WTC11 (cell line): Measurements from ENCODE around the gene CELA2A. TPM values are rescaled to one million over a fixed set of nuclear protein-coding genes. Genes with fewer than 3 reads are reported as not detected.

ENCODE experiments used
- ATAC-seq: fragments of 200-7000 bp; cut with Tn5 transposase; 2 replicates; pipeline ENCODE4 v1.10.0; 2021; ENCODE audit warnings: mild to moderate bottlenecking, moderate library complexity
- CTCF ChIA-PET: fragments of 300-600 bp; sonication (Branson Sonifier 250); formaldehyde crosslinking; loops from one replicate; lab custom pipeline; 2021; ENCODE audit warnings: antibody characterized with exemption; lab: Charles Lee
- POLR2A ChIA-PET: fragments of 350-600 bp; sonication (Branson Sonifier 250); formaldehyde crosslinking; loops from one replicate; lab custom pipeline; 2021; ENCODE audit warnings: antibody characterized with exemption; lab: Charles Lee
- DNase-seq: peaks from one replicate; pipeline ENCODE4 v3.0.0; 2021; ENCODE audit warnings: low spot score
- H3K27ac Mint-ChIP-seq: 2 replicates; pipeline ENCODE4 v1.8.0; 2021; ENCODE audit warnings: mixed read lengths
- H3K27me3 Mint-ChIP-seq: 2 replicates; pipeline ENCODE4 v1.8.0; 2021; ENCODE audit warnings: low read depth, mild to moderate bottlenecking, moderate library complexity, mixed read lengths
- H3K36me3 Mint-ChIP-seq: 2 replicates; pipeline ENCODE4 v1.8.0; 2021; ENCODE audit warnings: mixed read lengths
- H3K4me1 Mint-ChIP-seq: 2 replicates; pipeline ENCODE4 v1.8.0; 2022; ENCODE audit warnings: mixed read lengths
- H3K4me3 Mint-ChIP-seq: 2 replicates; pipeline ENCODE4 v1.8.0; 2021; ENCODE audit warnings: mild to moderate bottlenecking, moderate library complexity, mixed read lengths
- H3K9me3 Mint-ChIP-seq: 2 replicates; pipeline ENCODE4 v1.8.0; 2021; ENCODE audit warnings: mixed read lengths
- RORB ChIP-seq: fragments of 250-450 bp; sonication (Bioruptor Pico); IDR thresholded peaks from 2 replicates; pipeline ENCODE4 v1.9.0; 2021; ENCODE audit warnings: mild to moderate bottlenecking
- TCF7 ChIP-seq: sonication (generic); formaldehyde crosslinking; IDR thresholded peaks from 2 replicates; pipeline ENCODE4 v1.8.0; 2022; ENCODE audit warnings: mild to moderate bottlenecking, low read depth, missing genetic modification reagents, moderate library complexity
- ZBTB21 ChIP-seq: sonication (generic); formaldehyde crosslinking; IDR thresholded peaks from 2 replicates; pipeline ENCODE4 v1.8.1; 2023; ENCODE audit warnings: mild to moderate bottlenecking, missing genetic modification reagents, borderline replicate concordance
- ZNF121 ChIP-seq: sonication (generic); formaldehyde crosslinking; IDR thresholded peaks from 2 replicates; pipeline ENCODE4 v1.8.0; 2023; ENCODE audit warnings: missing genetic modification reagents
- ZNF671 ChIP-seq: fragments of 250-450 bp; sonication (Bioruptor Pico); IDR thresholded peaks from 2 replicates; pipeline ENCODE4 v1.8.0; 2021; ENCODE audit warnings: mild to moderate bottlenecking
- total RNA-seq: library from RNA; stranded (reverse); gene quantifications from 3 replicates; pipeline ENCODE4 v1.2.3, GENCODE V29; 2021
- TF ChIP-seq, protein P1 (sequence below): fragments of 250-450 bp; sonication (Bioruptor Pico); IDR thresholded peaks from 2 replicates; pipeline ENCODE4 v1.9.0; 2021; ENCODE audit warnings: mild to moderate bottlenecking
- TF ChIP-seq, protein P2 (sequence below): sonication (generic); formaldehyde crosslinking; IDR thresholded peaks from 2 replicates; pipeline ENCODE4 v1.8.1; 2022; ENCODE audit warnings: low read depth, missing genetic modification reagents, borderline replicate concordance
- TF ChIP-seq, protein P3 (sequence below): sonication (generic); formaldehyde crosslinking; IDR thresholded peaks from 2 replicates; pipeline ENCODE4 v1.8.1; 2022; ENCODE audit warnings: low read depth, mild to moderate bottlenecking, moderate library complexity, missing genetic modification reagents, borderline replicate concordance
- TF ChIP-seq, protein P4 (sequence below): sonication (generic); formaldehyde crosslinking; IDR thresholded peaks from 2 replicates; pipeline ENCODE4 v1.8.0; 2023; ENCODE audit warnings: missing genetic modification reagents, mild to moderate bottlenecking, borderline replicate concordance

Gene CELA2A
- total RNA-seq, 1 experiment from 2014 or later = 0.83 TPM

DNA sequence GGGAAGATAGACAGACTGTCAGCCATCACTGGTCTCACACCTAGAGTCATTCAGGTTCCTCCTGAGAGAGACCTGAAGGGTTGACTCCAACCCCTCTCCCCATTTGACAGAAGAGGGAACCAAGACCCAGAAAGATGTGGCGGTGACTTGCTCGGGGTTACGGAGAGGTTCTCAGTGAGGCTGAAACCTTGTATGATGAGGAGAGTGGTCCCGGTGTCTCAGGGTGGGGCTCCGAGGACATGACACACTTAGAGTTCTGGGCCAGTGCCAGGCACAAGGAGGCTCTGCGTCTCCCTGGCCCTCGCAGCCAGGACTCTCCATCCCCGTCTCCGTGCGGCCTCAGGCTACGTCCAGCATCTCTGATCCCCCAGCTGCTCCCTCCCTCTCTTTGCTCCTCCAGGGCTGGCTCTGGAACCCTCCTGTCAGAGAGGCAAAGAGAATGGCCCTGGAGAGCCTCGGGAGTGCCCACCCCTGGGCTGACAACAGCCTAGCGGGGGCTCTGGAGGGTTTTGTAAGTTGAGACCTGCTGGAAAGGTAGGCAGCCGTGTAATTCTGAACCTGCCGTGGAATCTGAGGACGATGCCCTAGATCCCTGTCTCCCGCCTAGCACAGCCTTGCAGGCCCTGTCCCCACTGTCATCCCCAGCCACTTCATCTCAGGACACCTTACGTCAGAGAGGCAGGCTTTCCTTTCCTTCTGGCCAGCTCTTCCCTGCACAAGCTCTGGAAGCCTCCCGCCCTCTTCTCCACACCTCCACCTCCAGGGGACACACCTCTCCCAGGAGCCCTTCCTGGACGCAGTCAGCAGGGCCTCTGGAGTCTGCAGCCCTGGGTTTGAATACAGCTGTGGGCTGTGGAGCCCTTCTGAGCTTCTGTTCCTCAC is 42.7 kb upstream of the CELA2A start (continued):
- TF ChIP-seq, protein P1, sequence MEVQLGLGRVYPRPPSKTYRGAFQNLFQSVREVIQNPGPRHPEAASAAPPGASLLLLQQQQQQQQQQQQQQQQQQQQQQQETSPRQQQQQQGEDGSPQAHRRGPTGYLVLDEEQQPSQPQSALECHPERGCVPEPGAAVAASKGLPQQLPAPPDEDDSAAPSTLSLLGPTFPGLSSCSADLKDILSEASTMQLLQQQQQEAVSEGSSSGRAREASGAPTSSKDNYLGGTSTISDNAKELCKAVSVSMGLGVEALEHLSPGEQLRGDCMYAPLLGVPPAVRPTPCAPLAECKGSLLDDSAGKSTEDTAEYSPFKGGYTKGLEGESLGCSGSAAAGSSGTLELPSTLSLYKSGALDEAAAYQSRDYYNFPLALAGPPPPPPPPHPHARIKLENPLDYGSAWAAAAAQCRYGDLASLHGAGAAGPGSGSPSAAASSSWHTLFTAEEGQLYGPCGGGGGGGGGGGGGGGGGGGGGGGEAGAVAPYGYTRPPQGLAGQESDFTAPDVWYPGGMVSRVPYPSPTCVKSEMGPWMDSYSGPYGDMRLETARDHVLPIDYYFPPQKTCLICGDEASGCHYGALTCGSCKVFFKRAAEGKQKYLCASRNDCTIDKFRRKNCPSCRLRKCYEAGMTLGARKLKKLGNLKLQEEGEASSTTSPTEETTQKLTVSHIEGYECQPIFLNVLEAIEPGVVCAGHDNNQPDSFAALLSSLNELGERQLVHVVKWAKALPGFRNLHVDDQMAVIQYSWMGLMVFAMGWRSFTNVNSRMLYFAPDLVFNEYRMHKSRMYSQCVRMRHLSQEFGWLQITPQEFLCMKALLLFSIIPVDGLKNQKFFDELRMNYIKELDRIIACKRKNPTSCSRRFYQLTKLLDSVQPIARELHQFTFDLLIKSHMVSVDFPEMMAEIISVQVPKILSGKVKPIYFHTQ (CRISPR knock-in tag) = no peak
- TF ChIP-seq, protein P2, sequence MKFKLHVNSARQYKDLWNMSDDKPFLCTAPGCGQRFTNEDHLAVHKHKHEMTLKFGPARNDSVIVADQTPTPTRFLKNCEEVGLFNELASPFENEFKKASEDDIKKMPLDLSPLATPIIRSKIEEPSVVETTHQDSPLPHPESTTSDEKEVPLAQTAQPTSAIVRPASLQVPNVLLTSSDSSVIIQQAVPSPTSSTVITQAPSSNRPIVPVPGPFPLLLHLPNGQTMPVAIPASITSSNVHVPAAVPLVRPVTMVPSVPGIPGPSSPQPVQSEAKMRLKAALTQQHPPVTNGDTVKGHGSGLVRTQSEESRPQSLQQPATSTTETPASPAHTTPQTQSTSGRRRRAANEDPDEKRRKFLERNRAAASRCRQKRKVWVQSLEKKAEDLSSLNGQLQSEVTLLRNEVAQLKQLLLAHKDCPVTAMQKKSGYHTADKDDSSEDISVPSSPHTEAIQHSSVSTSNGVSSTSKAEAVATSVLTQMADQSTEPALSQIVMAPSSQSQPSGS (CRISPR knock-in tag) = no peak
- TF ChIP-seq, protein P3, sequence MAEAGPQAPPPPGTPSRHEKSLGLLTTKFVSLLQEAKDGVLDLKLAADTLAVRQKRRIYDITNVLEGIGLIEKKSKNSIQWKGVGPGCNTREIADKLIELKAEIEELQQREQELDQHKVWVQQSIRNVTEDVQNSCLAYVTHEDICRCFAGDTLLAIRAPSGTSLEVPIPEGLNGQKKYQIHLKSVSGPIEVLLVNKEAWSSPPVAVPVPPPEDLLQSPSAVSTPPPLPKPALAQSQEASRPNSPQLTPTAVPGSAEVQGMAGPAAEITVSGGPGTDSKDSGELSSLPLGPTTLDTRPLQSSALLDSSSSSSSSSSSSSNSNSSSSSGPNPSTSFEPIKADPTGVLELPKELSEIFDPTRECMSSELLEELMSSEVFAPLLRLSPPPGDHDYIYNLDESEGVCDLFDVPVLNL (CRISPR knock-in tag) = no peak
- TF ChIP-seq, all 79 proteins: peak for 0

DNA sequence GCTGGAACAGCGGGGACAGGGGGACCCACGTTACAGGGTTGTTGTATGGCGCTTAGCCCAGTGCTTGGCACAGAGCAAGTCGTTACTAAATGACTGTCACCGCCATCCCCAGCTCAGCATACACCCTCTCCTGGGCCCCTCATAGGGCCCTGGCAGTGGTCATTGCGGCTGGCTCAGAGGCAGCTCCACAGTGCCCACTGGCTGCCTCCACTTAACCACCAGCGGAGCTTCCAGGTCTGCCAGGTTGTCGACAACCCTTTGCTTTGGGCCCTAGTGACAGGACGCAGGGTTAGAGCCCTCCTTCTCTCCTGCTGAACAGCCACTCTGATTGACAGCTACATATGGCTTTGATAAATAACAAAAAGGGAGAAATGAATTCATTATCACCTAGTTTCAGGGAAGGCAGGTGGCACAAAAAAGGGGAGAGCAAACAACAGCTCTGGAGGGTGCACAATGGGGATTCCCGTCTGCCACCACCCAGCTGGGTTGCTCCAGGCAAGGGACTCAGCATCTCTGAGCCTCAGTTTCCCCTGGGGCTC is 42.0 kb upstream of the CELA2A start:
- no peak for TF ChIP-seq ZBTB21 (CRISPR knock-in tag)
- TF ChIP-seq ZNF671 (CRISPR knock-in tag) = no peak
- TF ChIP-seq TCF7 (CRISPR knock-in tag) = no peak
- TF ChIP-seq, protein P4, sequence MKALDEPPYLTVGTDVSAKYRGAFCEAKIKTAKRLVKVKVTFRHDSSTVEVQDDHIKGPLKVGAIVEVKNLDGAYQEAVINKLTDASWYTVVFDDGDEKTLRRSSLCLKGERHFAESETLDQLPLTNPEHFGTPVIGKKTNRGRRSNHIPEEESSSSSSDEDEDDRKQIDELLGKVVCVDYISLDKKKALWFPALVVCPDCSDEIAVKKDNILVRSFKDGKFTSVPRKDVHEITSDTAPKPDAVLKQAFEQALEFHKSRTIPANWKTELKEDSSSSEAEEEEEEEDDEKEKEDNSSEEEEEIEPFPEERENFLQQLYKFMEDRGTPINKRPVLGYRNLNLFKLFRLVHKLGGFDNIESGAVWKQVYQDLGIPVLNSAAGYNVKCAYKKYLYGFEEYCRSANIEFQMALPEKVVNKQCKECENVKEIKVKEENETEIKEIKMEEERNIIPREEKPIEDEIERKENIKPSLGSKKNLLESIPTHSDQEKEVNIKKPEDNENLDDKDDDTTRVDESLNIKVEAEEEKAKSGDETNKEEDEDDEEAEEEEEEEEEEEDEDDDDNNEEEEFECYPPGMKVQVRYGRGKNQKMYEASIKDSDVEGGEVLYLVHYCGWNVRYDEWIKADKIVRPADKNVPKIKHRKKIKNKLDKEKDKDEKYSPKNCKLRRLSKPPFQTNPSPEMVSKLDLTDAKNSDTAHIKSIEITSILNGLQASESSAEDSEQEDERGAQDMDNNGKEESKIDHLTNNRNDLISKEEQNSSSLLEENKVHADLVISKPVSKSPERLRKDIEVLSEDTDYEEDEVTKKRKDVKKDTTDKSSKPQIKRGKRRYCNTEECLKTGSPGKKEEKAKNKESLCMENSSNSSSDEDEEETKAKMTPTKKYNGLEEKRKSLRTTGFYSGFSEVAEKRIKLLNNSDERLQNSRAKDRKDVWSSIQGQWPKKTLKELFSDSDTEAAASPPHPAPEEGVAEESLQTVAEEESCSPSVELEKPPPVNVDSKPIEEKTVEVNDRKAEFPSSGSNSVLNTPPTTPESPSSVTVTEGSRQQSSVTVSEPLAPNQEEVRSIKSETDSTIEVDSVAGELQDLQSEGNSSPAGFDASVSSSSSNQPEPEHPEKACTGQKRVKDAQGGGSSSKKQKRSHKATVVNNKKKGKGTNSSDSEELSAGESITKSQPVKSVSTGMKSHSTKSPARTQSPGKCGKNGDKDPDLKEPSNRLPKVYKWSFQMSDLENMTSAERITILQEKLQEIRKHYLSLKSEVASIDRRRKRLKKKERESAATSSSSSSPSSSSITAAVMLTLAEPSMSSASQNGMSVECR (CRISPR knock-in tag) = no peak
- TF ChIP-seq RORB (CRISPR knock-in tag) = no peak
- TF ChIP-seq ZNF121 (CRISPR knock-in tag) = no peak
- H3K27ac Mint-ChIP-seq = no peak overlapping the region
- H3K4me3 Mint-ChIP-seq = no peak overlapping the region
- DNase-seq = no peak
- no peak for ATAC-seq
- no peaks in the 10 kb centered on the region for H3K36me3 Mint-ChIP-seq
- no peaks in the 10 kb centered on the region for H3K9me3 Mint-ChIP-seq
- ChIA-PET CTCF (interaction anchor here (1.0 to 1.5 kb wide), 3 partner anchors 17 to 91 kb away, joined by 3 to 10 read pairs (median 7); no protein-coding TSS in a partner anchor), POLR2A (no interaction called here)
- peaks cover 19% of the 10 kb centered on the region for H3K4me1 Mint-ChIP-seq
- peaks cover 22% of the 10 kb centered on the region for H3K27me3 Mint-ChIP-seq
